Trophoblast cell (in vitro differentiated cells and primary cell): ENCODE data around the gene PRSS58.
A peak's percentile ranks its signal among the peaks of the same experiment; 100 is the strongest.

Source experiments
- DNase-seq, 2 donors: peaks; one replicate each; pipeline ENCODE4 v3.0.0-alpha.2; 2016
- H2AFZ ChIP-seq: 2 replicates; pipeline ENCODE4 v1.6.1; 2013; ENCODE audit warnings: low read length, moderate library complexity, mild to moderate bottlenecking; ENCODE audit not compliant: insufficient read depth, poor library complexity
- H2AK5ac ChIP-seq: 2 replicates; pipeline ENCODE4 v1.6.1; 2013; ENCODE audit warnings: mild to moderate bottlenecking, low read length
- H2BK120ac ChIP-seq: 2 replicates; pipeline ENCODE4 v1.6.1; 2013; ENCODE audit warnings: low read length, mild to moderate bottlenecking, moderate library complexity; ENCODE audit not compliant: insufficient read depth, poor library complexity
- H2BK12ac ChIP-seq: 2 replicates; pipeline ENCODE4 v1.6.1; 2013; ENCODE audit warnings: mild to moderate bottlenecking, low read length, moderate library complexity
- H2BK5ac ChIP-seq: 2 replicates; pipeline ENCODE4 v1.6.1; 2013; ENCODE audit warnings: low read length, low read depth, moderate library complexity, mild to moderate bottlenecking; ENCODE audit not compliant: poor library complexity
- H3K14ac ChIP-seq: 2 replicates; pipeline ENCODE4 v1.6.1; 2013; ENCODE audit warnings: mild to moderate bottlenecking, low read length
- H3K18ac ChIP-seq: 2 replicates; pipeline ENCODE4 v1.6.1; 2013; ENCODE audit warnings: mild to moderate bottlenecking, low read length
- H3K23ac ChIP-seq: 2 replicates; pipeline ENCODE4 v1.6.1; 2013; ENCODE audit warnings: low read length
- H3K27ac ChIP-seq: 2 replicates; pipeline ENCODE4 v1.5.1; 2013; ENCODE audit warnings: low read depth, mild to moderate bottlenecking, inconsistent platforms, low read length, moderate library complexity
- H3K27me3 ChIP-seq: 2 replicates; pipeline ENCODE4 v1.6.1; 2013; ENCODE audit warnings: inconsistent platforms, mild to moderate bottlenecking, low read length, moderate library complexity; ENCODE audit not compliant: insufficient read depth
- H3K36me3 ChIP-seq, 2 experiments: 1 replicate in 1 of 2; 2 replicates in 1 of 2; pipeline ENCODE4 v1.6.1; 2013; ENCODE audit warnings: low read length in 2 of 2, mild to moderate bottlenecking in 2 of 2, moderate library complexity in 1 of 2; ENCODE audit not compliant: insufficient read depth in 2 of 2, control insufficient read depth in 1 of 2
- H3K4ac ChIP-seq: 2 replicates; pipeline ENCODE4 v1.6.1; 2013; ENCODE audit warnings: low read depth, mild to moderate bottlenecking, low read length, moderate library complexity
- H3K4me1 ChIP-seq, 2 experiments: 1 replicate in 1 of 2; 2 replicates in 1 of 2; pipeline ENCODE4 v1.6.1; 2013; ENCODE audit warnings: low read length in 2 of 2, mild to moderate bottlenecking in 2 of 2, moderate library complexity in 1 of 2; ENCODE audit not compliant: insufficient read depth in 2 of 2, control insufficient read depth in 1 of 2
- H3K4me2 ChIP-seq: 2 replicates; pipeline ENCODE4 v1.6.1; 2013; ENCODE audit warnings: inconsistent platforms, mild to moderate bottlenecking, low read length, moderate library complexity
- H3K4me3 ChIP-seq: 2 replicates; pipeline ENCODE4 v1.5.1; 2013; ENCODE audit warnings: mild to moderate bottlenecking, low read depth, low read length, inconsistent platforms
- H3K79me1 ChIP-seq: one replicate; pipeline ENCODE4 v1.6.1; 2013; ENCODE audit warnings: low read length
- H3K79me2 ChIP-seq: 2 replicates; pipeline ENCODE4 v1.6.1; 2013; ENCODE audit warnings: low read length, mild to moderate bottlenecking; ENCODE audit not compliant: control insufficient read depth, insufficient read depth, poor library complexity
- H3K9ac ChIP-seq: 2 replicates; pipeline ENCODE4 v1.6.1; 2013; ENCODE audit warnings: mild to moderate bottlenecking, low read length
- H3K9me3 ChIP-seq: 2 replicates; pipeline ENCODE4 v1.6.1; 2013; ENCODE audit warnings: low read depth, mild to moderate bottlenecking, control low read depth, inconsistent platforms, low read length; ENCODE audit not compliant: insufficient read depth
- H4K12ac ChIP-seq: 2 replicates; pipeline ENCODE4 v1.6.1; 2013; ENCODE audit warnings: low read depth, mild to moderate bottlenecking, low read length, moderate library complexity
- H4K8ac ChIP-seq: 2 replicates; pipeline ENCODE4 v1.6.1; 2013; ENCODE audit warnings: low read depth, mild to moderate bottlenecking, low read length, moderate library complexity
- H4K91ac ChIP-seq: one replicate; pipeline ENCODE4 v1.6.1; 2013; ENCODE audit warnings: low read depth, mild to moderate bottlenecking, low read length, moderate library complexity
- WGBS: extraction: QIAGEN DNeasy Blood & Tissue Kit; methylation state at CpG from one replicate; pipeline ENCODE4 v1.1.7; 2013; ENCODE audit warnings: missing lambda C conversion rate; ENCODE audit not compliant: insufficient read length, insufficient coverage; ENCODE audit errors: extremely low coverage; 5-methylcytosine and 5-hydroxymethylcytosine counted together

Gene PRSS58

GRCh38 chr7:142298009-142298408 is 40.2 kb upstream of the PRSS58 start:
- no peak overlapping the region for H2BK120ac ChIP-seq
- no peak overlapping the region for H4K91ac ChIP-seq
- H3K27ac ChIP-seq: no peak overlapping the region
- peak; percentile 40 to 67 for DNase-seq
- no peaks in the 10 kb centered on the region for H3K36me3 ChIP-seq
- H3K4me1 ChIP-seq: no peaks in the 10 kb centered on the region
- H3K79me2 ChIP-seq: no peaks in the 10 kb centered on the region
- no peak overlapping the region for H3K4me3 ChIP-seq
- no peaks in the 10 kb centered on the region for H3K79me1 ChIP-seq
- H2AFZ ChIP-seq: no peak overlapping the region
- H2AK5ac ChIP-seq: no peak overlapping the region
- H3K23ac ChIP-seq: no peak overlapping the region
- no CpG with 5 or more reads among the region's 5 CpGs for WGBS
- H2BK5ac ChIP-seq: no peak overlapping the region
- no peak overlapping the region for H4K8ac ChIP-seq
- H3K9ac ChIP-seq: no peak overlapping the region
- H3K18ac ChIP-seq: no peak overlapping the region
- H3K4me2 ChIP-seq: no peak overlapping the region
- H3K14ac ChIP-seq: no peak overlapping the region
- no peak overlapping the region for H3K4ac ChIP-seq
- no peak overlapping the region for H4K12ac ChIP-seq
- no peaks in the 10 kb centered on the region for H3K9me3 ChIP-seq
- H3K27me3 ChIP-seq: no peaks in the 10 kb centered on the region
- H2BK12ac ChIP-seq: no peak overlapping the region

- H3K14ac ChIP-seq: no peak overlapping the region
- no peak overlapping the region for H3K4me3 ChIP-seq
- H3K18ac ChIP-seq: no peak overlapping the region
- no peaks in the 10 kb centered on the region for H3K79me1 ChIP-seq
- H4K8ac ChIP-seq: no peak overlapping the region
- H4K12ac ChIP-seq: no peak overlapping the region
- no peak overlapping the region for H2AK5ac ChIP-seq
- H3K79me2 ChIP-seq: no peaks in the 10 kb centered on the region
- H3K4me1 ChIP-seq: no peaks in the 10 kb centered on the region
- no peak overlapping the region for H2BK120ac ChIP-seq
- DNase-seq: peak; percentile 30 to 50
- H3K36me3 ChIP-seq: no peaks in the 10 kb centered on the region
- H4K91ac ChIP-seq: no peak overlapping the region
- no peak overlapping the region for H3K27ac ChIP-seq
- H3K4me2 ChIP-seq: no peak overlapping the region
- H3K4ac ChIP-seq: no peak overlapping the region
- H3K23ac ChIP-seq: no peak overlapping the region
- H3K27me3 ChIP-seq: no peaks in the 10 kb centered on the region
- H3K9ac ChIP-seq: no peak overlapping the region
- H3K9me3 ChIP-seq: no peaks in the 10 kb centered on the region
- no peak overlapping the region for H2AFZ ChIP-seq
- WGBS: no CpG with 5 or more reads among the region's 3 CpGs
- no peak overlapping the region for H2BK5ac ChIP-seq
- H2BK12ac ChIP-seq: no peak overlapping the region
Measured at GRCh38 chr7:142280263-142280662, 22.4 kb upstream of the PRSS58 start.

- H3K9ac ChIP-seq: no peak overlapping the region
- no peaks in the 10 kb centered on the region for H3K36me3 ChIP-seq
- no peaks in the 10 kb centered on the region for H3K27me3 ChIP-seq
- no peak overlapping the region for H3K14ac ChIP-seq
- H2BK5ac ChIP-seq: no peak overlapping the region
- H3K4me1 ChIP-seq: no peaks in the 10 kb centered on the region
- H4K12ac ChIP-seq: no peak overlapping the region
- H3K4ac ChIP-seq: no peak overlapping the region
- no peaks in the 10 kb centered on the region for H3K79me2 ChIP-seq
- no peak overlapping the region for H2BK12ac ChIP-seq
- WGBS: no CpG with 5 or more reads among the region's 1 CpG
- no peak overlapping the region for H3K27ac ChIP-seq
- H3K4me2 ChIP-seq: no peak overlapping the region
- H2BK120ac ChIP-seq: no peak overlapping the region
- no peak overlapping the region for H3K18ac ChIP-seq
- no peak for DNase-seq
- no peaks in the 10 kb centered on the region for H3K79me1 ChIP-seq
- no peak overlapping the region for H3K4me3 ChIP-seq
- no peak overlapping the region for H2AFZ ChIP-seq
- no peak overlapping the region for H4K8ac ChIP-seq
- H3K9me3 ChIP-seq: peaks cover under 1% of the 10 kb centered on the region
- H2AK5ac ChIP-seq: no peak overlapping the region
- no peak overlapping the region for H3K23ac ChIP-seq
- no peak overlapping the region for H4K91ac ChIP-seq
Measured at GRCh38 chr7:142279601-142280000, 21.7 kb upstream of the PRSS58 start.

- no CpG with 5 or more reads among the region's 3 CpGs for WGBS
- H3K4me3 ChIP-seq: no peak overlapping the region
- H3K79me2 ChIP-seq: no peaks in the 10 kb centered on the region
- H2AFZ ChIP-seq: no peak overlapping the region
- no peaks in the 10 kb centered on the region for H3K36me3 ChIP-seq
- H4K12ac ChIP-seq: no peak overlapping the region
- no peaks in the 10 kb centered on the region for H3K4me1 ChIP-seq
- no peak overlapping the region for H2AK5ac ChIP-seq
- H4K8ac ChIP-seq: no peak overlapping the region
- H3K4me2 ChIP-seq: no peak overlapping the region
- H3K27ac ChIP-seq: no peak overlapping the region
- H3K9me3 ChIP-seq: peaks cover 4% of the 10 kb centered on the region
- no peak for DNase-seq
- no peak overlapping the region for H2BK12ac ChIP-seq
- no peak overlapping the region for H2BK120ac ChIP-seq
- no peak overlapping the region for H3K23ac ChIP-seq
- no peak overlapping the region for H3K9ac ChIP-seq
- no peak overlapping the region for H3K4ac ChIP-seq
- H4K91ac ChIP-seq: no peak overlapping the region
- no peaks in the 10 kb centered on the region for H3K27me3 ChIP-seq
- H3K79me1 ChIP-seq: no peaks in the 10 kb centered on the region
- H3K14ac ChIP-seq: no peak overlapping the region
- no peak overlapping the region for H3K18ac ChIP-seq
- H2BK5ac ChIP-seq: no peak overlapping the region
Measured at GRCh38 chr7:142275028-142275427, 17.2 kb upstream of the PRSS58 start.
